OCI-LY1 (cell line): ENCODE data around the gene MAF.

ENCODE experiments used
- EZH2 ChIP-seq: fragments of 200-600 bp; sonication (generic), shearing (Covaris generic); IDR thresholded peaks from 2 replicates; pipeline ENCODE4 v1.8.0; 2017; ENCODE audit warnings: borderline replicate concordance, mixed run types, mild to moderate bottlenecking, antibody characterized with exemption, low read length, moderate library complexity, mixed read lengths
- TF ChIP-seq, protein P1 (sequence below): fragments of 200-600 bp; sonication (generic), shearing (Covaris generic); IDR thresholded peaks from 2 replicates; pipeline ENCODE4 v1.5.1; 2017; ENCODE audit warnings: mild to moderate bottlenecking, antibody characterized with exemption, low read length, moderate library complexity, mixed read lengths

DNA sequence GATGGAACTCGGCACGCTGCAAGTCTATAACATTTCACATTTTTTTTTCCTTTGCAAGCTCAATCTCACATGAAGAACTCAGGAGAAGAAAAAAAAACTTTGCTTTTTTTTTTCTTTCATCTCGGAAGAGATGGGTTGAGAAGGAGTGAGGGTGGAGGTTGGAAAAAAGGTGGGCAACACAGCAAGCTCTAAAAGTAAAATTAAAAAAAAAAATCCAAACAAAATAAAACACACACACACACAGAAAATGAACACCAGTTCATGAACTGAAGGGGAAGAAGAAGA, 2.5 kb downstream of the MAF start:
- TF ChIP-seq, protein P1, sequence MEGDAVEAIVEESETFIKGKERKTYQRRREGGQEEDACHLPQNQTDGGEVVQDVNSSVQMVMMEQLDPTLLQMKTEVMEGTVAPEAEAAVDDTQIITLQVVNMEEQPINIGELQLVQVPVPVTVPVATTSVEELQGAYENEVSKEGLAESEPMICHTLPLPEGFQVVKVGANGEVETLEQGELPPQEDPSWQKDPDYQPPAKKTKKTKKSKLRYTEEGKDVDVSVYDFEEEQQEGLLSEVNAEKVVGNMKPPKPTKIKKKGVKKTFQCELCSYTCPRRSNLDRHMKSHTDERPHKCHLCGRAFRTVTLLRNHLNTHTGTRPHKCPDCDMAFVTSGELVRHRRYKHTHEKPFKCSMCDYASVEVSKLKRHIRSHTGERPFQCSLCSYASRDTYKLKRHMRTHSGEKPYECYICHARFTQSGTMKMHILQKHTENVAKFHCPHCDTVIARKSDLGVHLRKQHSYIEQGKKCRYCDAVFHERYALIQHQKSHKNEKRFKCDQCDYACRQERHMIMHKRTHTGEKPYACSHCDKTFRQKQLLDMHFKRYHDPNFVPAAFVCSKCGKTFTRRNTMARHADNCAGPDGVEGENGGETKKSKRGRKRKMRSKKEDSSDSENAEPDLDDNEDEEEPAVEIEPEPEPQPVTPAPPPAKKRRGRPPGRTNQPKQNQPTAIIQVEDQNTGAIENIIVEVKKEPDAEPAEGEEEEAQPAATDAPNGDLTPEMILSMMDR = no peak
- no peak for TF ChIP-seq EZH2
